ENCODE data around the gene BET1L.
"Not testable (repeated sequence)": the region's sequence is repeated elsewhere in the genome, so short reads cannot be mapped to it uniquely, and the experiment has no call there.

BET1L gene

GRCh38 chr11:224424-224823, 17.2 kb upstream of the BET1L start:
- no peak for DNase-seq
- TF ChIP-seq CTCF (IDR thresholded peaks at IDR 0.05; ENCODE audit: low read depth, low read length) = no peak
- Histone ChIP-seq H3K27ac (no peak overlapping the region), H3K27me3 (ENCODE audit: insufficient read depth, low read depth, severe bottlenecking) (no peaks in the 10 kb centered on the region), H3K4me3 (ENCODE audit: low read depth, low read length) (no peak overlapping the region), H3K36me3 (peaks cover 6% of the 10 kb centered on the region), H3K9me3 (ENCODE audit: severe bottlenecking) (no peaks in the 10 kb centered on the region)

DNA sequence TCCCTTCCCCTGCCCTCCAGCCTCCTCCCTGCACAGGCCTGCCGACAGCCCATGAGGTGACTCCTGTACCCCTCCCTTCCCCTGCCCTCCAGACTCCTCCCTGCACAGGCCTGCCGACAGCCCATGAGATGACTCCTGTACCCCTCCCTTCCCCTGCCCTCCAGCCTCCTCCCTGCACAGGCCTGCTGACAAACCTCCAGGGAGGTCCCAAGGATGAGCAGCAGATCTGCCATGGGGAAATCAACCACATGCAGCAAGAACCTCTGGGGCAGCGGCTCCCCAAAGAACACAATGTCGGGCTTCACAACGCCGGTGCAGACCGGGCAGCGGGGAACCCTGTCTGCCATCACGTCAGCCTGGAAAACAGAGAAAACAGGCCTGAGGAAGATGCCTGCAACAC, 16.7 kb upstream of the BET1L start:
- Histone ChIP-seq H3K36me3 (peaks cover 6% of the 10 kb centered on the region), H3K27me3 (ENCODE audit: insufficient read depth, low read depth, severe bottlenecking) (no peaks in the 10 kb centered on the region), H3K27ac (no peak overlapping the region), H3K4me3 (ENCODE audit: low read depth, low read length) (no peak overlapping the region), H3K9me3 (ENCODE audit: severe bottlenecking) (no peaks in the 10 kb centered on the region)
- no peak for TF ChIP-seq CTCF (IDR thresholded peaks at IDR 0.05; ENCODE audit: low read depth, low read length)
- DNase-seq = no peak

- no peak for TF ChIP-seq CTCF (IDR thresholded peaks at IDR 0.05; ENCODE audit: low read depth, low read length)
- H3K9me3 ChIP-seq (ENCODE audit: severe bottlenecking) = no peaks in the 10 kb centered on the region
- no peak for DNase-seq
- H3K27ac ChIP-seq = no peak overlapping the region
- peaks cover 6% of the 10 kb centered on the region; the same call in 1 of the 2 replicates for H3K36me3 ChIP-seq
- H3K27me3 ChIP-seq (ENCODE audit: insufficient read depth, low read depth, severe bottlenecking) = no peaks in the 10 kb centered on the region
- no peak overlapping the region for H3K4me3 ChIP-seq (ENCODE audit: low read depth, low read length)
Measured at GRCh38 chr11:223026-223789, 16.0 kb upstream of the BET1L start.

GRCh38 chr11:221998-222789, 15.0 kb upstream of the BET1L start:
- TF ChIP-seq CTCF (IDR thresholded peaks at IDR 0.05; ENCODE audit: low read depth, low read length) = no peak
- no peaks in the 10 kb centered on the region for H3K9me3 ChIP-seq (ENCODE audit: severe bottlenecking)
- H3K4me3 ChIP-seq (ENCODE audit: low read depth, low read length) = no peak overlapping the region
- no peak overlapping the region for H3K27ac ChIP-seq
- peaks cover 6% of the 10 kb centered on the region; the same call in 1 of the 2 replicates for H3K36me3 ChIP-seq
- DNase-seq = no peak
- no peaks in the 10 kb centered on the region for H3K27me3 ChIP-seq (ENCODE audit: insufficient read depth, low read depth, severe bottlenecking)

- no peak for TF ChIP-seq CTCF (IDR thresholded peaks at IDR 0.05; ENCODE audit: low read depth, low read length)
- no peak for DNase-seq
- Histone ChIP-seq H3K9me3 (ENCODE audit: severe bottlenecking) (no peaks in the 10 kb centered on the region), H3K27me3 (ENCODE audit: insufficient read depth, low read depth, severe bottlenecking) (no peaks in the 10 kb centered on the region), H3K27ac (no peak overlapping the region), H3K4me3 (ENCODE audit: low read depth, low read length) (no peak overlapping the region), H3K36me3 (peaks cover 6% of the 10 kb centered on the region; the same call in 1 of the 2 replicates)
Measured at GRCh38 chr11:221539-221938, 14.3 kb upstream of the BET1L start.

- not testable (repeated sequence) for H3K27me3 ChIP-seq (ENCODE audit: insufficient read depth, low read depth, severe bottlenecking); DNase-seq; H3K9me3 ChIP-seq (ENCODE audit: severe bottlenecking); H3K27ac ChIP-seq; H3K4me3 ChIP-seq (ENCODE audit: low read depth, low read length)
- peaks cover 12% of the 10 kb centered on the region for H3K36me3 ChIP-seq
Measured at GRCh38 chr11:220641-221215, 13.5 kb upstream of the BET1L start.
